Measurements from ENCODE around the gene SLC6A7. TPM values are rescaled to one million over a fixed set of nuclear protein-coding genes. Genes with fewer than 3 reads are reported as not detected.

Gene SLC6A7
- polyA plus RNA-seq, 1 of the 3 experiments (the other 2 are of a cell fraction), result not detected

DNA sequence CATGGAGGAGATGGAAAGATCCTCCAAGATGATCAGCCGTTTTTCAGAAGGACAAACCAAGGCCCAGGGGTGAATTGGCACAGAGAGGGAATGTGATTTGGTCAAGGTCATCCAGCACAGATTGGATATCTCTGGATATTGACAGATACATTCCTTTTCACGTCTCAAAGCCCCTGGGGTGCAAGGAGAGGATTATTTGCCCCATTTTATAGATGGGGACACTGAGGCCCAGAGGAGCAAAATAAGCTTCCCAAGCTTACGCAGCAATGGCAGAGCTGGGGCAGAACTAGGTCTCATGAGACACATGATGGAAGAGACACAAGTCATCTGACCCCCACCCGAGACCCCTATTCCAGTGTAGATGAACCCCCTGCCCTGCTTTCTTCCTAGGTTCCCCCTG is 33.3 kb upstream of the SLC6A7 start:
- H3K4me2 ChIP-seq, result peak overlapping the region; percentile 97
- peaks cover 40% of the 10 kb centered on the region for H3K79me2 ChIP-seq (ENCODE audit: insufficient read depth)
- peak overlapping the region; percentile 73; the same call in 1 of the 2 replicates for H3K9ac ChIP-seq
- H4K20me1 ChIP-seq (ENCODE audit: insufficient read depth), result peaks cover 19% of the 10 kb centered on the region
- H3F3A ChIP-seq (replicated peaks; ENCODE audit: insufficient read depth), result peaks cover 37% of the 10 kb centered on the region
- peaks cover 44 to 85% of the 10 kb centered on the region in 2 experiments for H3K4me1 ChIP-seq (ENCODE audit: control insufficient read depth in 1 of 2, insufficient read depth in 2 of 2, low read depth in 1 of 2, low read length in 1 of 2)
- no peaks in the 10 kb centered on the region for H3K27me3 ChIP-seq (ENCODE audit: insufficient read depth)
- H2AFZ ChIP-seq (ENCODE audit: low read depth), result no peak overlapping the region; the same call in none of the 2 replicates
- no peak for DNase-seq
- H3K27ac ChIP-seq (ENCODE audit: low read depth in 2 of 2, low read length in 1 of 2), result peak overlapping the region; percentile 94 to 97
- TF ChIP-seq TCF12 (IDR thresholded peaks at IDR 0.05) (no peak), TAF1 (IDR thresholded peaks at IDR 0.05; ENCODE audit: borderline replicate concordance, low read depth, low read length) (no peak)
- POLR2A ChIA-PET, result interaction anchor here (1.0 to 2.0 kb wide), 2 partner anchors 13 to 18 kb away, joined by 3 to 5 read pairs; no protein-coding TSS in a partner anchor
- H3K9me2 ChIP-seq, result no peaks in the 10 kb centered on the region
- H3K36me3 ChIP-seq (replicated peaks in 1 of 2; ENCODE audit: control insufficient read depth in 1 of 2, insufficient read depth in 2 of 2, low read length in 1 of 2), result peaks cover 3 to 4% of the 10 kb centered on the region in 2 experiments
- no peak overlapping the region for H3K4me3 ChIP-seq (ENCODE audit: low read depth in 2 of 2, low read length in 1 of 2)
- WGBS (ENCODE audit: low lambda C conversion rate), result 83% methylated on average over 4 of the region's 4 CpGs
- CTCF ChIA-PET, result interaction anchor here (1.6 kb wide), 2 partner anchors 16 to 88 kb away, joined by 4 read pairs; no protein-coding TSS in a partner anchor
- H3K9me3 ChIP-seq, result no peaks in the 10 kb centered on the region

- peak overlapping the region; percentile 94 to 96 for H3K27ac ChIP-seq (ENCODE audit: low read depth in 2 of 2, low read length in 1 of 2)
- peaks cover 34% of the 10 kb centered on the region for H3K79me2 ChIP-seq (ENCODE audit: insufficient read depth)
- POLR2A ChIA-PET, result no interaction called here
- no peak for TF ChIP-seq YY1 (IDR thresholded peaks at IDR 0.05; ENCODE audit: low read depth)
- no peak for TF ChIP-seq RAD21 (IDR thresholded peaks at IDR 0.05; ENCODE audit: low read length)
- TF ChIP-seq, protein P1, sequence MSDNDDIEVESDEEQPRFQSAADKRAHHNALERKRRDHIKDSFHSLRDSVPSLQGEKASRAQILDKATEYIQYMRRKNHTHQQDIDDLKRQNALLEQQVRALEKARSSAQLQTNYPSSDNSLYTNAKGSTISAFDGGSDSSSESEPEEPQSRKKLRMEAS (IDR thresholded peaks at IDR 0.05; ENCODE audit: low read depth), result no peak
- TF ChIP-seq USF2 (IDR thresholded peaks at IDR 0.05; ENCODE audit: borderline replicate concordance, low read depth, low read length), result no peak
- TF ChIP-seq RXRA (IDR thresholded peaks at IDR 0.05; ENCODE audit: borderline replicate concordance, low read depth), result no peak
- TF ChIP-seq POLR2AphosphoS5 (IDR thresholded peaks at IDR 0.05; ENCODE audit: low read depth, low read length), result no peak
- TF ChIP-seq FOXJ3 (CRISPR knock-in tag; IDR thresholded peaks at IDR 0.05), result no peak
- no peak for TF ChIP-seq CHD2 (IDR thresholded peaks at IDR 0.05; ENCODE audit: low read length, partially characterized antibody)
- TF ChIP-seq MEF2A (IDR thresholded peaks at IDR 0.05; ENCODE audit: borderline replicate concordance, low read depth), result no peak
- 90% methylated on average over 3 of the region's 3 CpGs for WGBS (ENCODE audit: low lambda C conversion rate)
- no peak overlapping the region for H2AFZ ChIP-seq (ENCODE audit: low read depth)
- no peak overlapping the region for H3K9ac ChIP-seq
- peaks cover 44 to 86% of the 10 kb centered on the region in 2 experiments for H3K4me1 ChIP-seq (ENCODE audit: control insufficient read depth in 1 of 2, insufficient read depth in 2 of 2, low read depth in 1 of 2, low read length in 1 of 2)
- H3K9me3 ChIP-seq, result no peaks in the 10 kb centered on the region
- DNase-seq, result no peak
- H3K4me3 ChIP-seq (ENCODE audit: low read depth in 2 of 2, low read length in 1 of 2), result no peak overlapping the region
- H3K4me2 ChIP-seq, result peak overlapping the region; percentile 5; the same call in 1 of the 2 replicates
- CTCF ChIA-PET, result interaction anchor here (1.9 kb wide), 1 partner anchor 61 kb away, joined by 10 read pairs; no protein-coding TSS in a partner anchor
- no peaks in the 10 kb centered on the region for H3K9me2 ChIP-seq
- peaks cover 38% of the 10 kb centered on the region for H3F3A ChIP-seq (replicated peaks; ENCODE audit: insufficient read depth)
- peaks cover 16% of the 10 kb centered on the region for H4K20me1 ChIP-seq (ENCODE audit: insufficient read depth)
- peaks cover 3 to 4% of the 10 kb centered on the region in 2 experiments for H3K36me3 ChIP-seq (replicated peaks in 1 of 2; ENCODE audit: control insufficient read depth in 1 of 2, insufficient read depth in 2 of 2, low read length in 1 of 2)
- no peaks in the 10 kb centered on the region for H3K27me3 ChIP-seq (ENCODE audit: insufficient read depth)
These were observed 32.7 kb upstream of the SLC6A7 start for GRCh38 chr5:150157168-150157567.
